NK-92 (cell line): ENCODE results near the gene SENP2.
A peak's percentile ranks its signal among the peaks of the same experiment; 100 is the strongest.
"Not testable (repeated sequence)": the region's sequence is repeated elsewhere in the genome, so short reads cannot be mapped to it uniquely, and the experiment has no call there.

Source experiments
- DNase-seq: peaks from one replicate; lab custom pipeline; 2025; ENCODE audit not compliant: unreplicated experiment; lab: John Stamatoyannopoulos, UW

The SENP2 gene

DNA sequence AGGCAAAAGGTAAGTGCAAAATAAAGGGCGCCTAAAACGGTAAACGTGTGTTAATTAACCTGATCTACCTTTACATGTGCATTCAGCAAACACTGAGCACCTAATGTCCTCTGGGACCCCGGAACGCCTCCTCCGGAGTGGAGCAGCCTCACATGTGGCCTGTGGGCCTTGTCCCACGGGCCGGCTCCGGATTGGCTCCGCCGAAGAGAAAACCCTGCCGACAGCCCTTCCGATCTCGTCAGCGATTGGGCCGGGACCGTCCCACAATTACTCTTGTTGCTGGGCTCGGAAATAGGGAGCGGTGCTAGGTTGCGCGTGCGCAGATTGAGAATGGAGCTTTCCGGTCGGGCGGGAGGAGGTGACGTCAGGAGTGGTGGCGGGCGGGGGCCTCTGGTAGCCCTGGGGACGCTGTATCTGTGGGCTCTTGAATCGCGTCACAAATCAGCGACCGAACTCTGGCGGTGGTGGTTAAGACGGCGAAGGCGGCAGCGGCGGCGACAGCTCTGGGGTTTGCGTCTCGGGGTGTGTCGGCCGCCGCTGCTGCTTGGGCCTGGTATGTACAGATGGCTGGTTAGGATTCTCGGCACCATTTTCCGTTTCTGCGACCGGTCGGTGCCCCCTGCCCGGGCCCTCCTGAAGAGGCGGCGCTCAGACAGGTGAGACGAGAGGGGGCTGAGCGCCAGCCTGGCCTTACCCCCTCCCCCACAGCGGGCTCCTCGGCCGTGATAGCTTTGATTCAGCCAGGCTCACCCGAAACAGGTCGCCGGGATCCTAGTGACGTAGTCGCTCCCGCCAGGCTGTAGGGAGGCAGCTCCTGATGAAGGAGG lies at the start of gene SENP2:
Gene SENP2 (plus strand): TSS at position 437 of the 827 bp plus-strand sequence. CDS start 119 bp downstream, at position 556.
- peak; percentile 98 for DNase-seq

DNA sequence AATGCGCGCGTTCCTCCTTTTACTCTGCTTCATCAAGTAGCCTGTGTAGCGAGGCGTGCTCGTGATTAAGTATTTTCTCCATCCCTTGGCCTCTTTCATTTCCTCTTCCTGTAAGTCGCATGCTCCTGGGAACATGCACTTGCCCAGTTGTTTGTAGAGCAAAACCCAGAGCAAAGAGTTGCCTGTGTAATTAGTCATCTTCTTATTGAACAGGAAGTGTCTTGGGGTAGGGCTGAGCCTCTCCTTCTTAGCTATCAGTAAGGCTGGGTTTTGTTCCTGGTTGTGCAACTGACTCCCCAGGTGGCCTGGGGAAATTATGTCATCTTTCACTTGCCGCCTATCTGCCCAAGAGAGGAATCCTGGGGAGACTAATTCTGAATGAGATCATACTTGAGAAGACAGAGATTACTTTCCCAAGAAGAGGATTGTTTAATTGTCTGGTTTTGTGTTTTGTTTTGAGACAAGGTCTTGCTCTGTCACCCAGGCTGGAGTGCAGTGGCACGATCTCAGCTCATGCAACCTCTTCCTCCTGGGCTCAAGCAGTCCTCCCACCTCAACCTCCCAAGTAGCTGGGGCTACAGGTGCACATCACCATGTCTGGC lies 48.6 kb upstream of the SENP2 start:
- no peak for DNase-seq

DNA sequence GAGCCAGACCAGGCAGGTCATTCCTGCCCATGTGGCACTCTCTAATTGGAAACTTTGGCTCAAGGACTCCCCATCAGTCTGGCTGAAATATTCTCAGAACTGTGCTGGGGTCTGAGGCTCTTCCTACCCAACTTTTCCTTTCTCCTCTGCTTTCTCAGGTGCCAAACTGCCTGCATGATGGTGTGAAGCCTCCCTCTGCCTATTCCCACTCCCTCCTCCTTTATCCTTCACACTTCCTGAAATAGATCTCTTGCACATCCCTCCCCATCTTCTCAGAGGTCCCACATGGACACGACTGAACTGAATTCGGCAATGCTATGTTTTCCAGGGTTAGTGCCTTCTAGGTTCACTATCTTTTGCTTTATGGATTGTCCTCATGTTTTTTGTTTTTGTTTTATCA lies 46.2 kb upstream of the SENP2 start:
- no peak for DNase-seq

DNA sequence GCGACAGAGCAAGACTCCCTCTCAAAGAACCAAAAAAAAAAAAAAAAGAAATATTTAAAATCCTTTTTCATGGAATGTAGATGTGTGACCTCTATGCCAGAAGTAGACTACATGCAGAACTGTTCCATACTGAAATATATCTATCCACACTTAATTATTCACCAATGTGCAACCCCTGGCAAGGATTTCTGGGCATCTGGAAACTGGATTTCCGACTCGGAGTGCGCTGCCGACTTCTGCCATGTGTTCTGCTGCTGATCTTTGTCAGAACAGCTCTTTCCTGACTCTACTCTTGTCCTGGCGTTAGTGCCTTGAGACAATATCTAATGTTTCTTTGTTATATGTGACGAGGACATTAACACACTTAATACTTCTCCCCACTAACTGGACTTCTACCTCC lies 45.4 kb upstream of the SENP2 start:
- DNase-seq = no peak

DNA sequence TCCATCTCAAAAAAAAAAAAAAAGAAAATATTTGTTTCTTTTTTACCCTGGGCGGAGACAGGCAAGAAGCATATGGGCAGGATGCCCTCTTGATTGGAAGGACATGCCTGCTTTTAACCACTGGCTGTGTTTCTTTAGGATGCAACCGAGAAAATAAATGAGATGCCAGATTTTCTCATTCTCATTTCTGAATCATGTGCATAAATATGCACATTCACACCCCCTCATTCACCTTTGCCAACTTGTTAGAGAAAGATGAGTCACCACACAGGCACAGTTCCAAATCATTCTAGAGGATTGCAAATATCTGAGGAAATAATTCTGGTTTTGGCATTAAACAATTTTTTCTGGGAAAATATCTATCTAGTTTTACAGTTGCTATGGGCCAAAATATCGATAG lies 37.0 kb upstream of the SENP2 start:
- no peak for DNase-seq

DNA sequence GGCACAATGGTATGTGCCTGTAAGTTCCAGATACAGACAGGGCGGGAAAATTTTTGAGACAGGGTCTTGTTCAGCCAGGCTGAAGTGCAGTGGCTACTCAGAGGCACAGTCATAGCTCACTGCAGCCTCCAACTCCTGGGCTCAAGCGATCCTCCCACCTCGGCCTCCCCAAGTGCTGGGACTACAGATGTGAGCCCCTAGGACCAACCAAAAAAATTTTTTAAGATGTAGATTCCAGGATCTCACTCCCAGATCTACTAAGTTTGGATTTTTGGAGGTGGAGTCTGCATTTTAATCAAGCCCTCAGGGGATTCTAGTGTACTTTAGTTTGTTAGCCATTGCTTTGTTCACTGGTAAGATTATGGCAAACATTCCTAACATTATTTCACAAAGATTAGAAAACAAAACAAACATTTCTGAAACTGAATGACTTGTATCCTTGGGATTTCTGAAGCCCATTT lies 36.4 kb upstream of the SENP2 start:
- no peak for DNase-seq

DNA sequence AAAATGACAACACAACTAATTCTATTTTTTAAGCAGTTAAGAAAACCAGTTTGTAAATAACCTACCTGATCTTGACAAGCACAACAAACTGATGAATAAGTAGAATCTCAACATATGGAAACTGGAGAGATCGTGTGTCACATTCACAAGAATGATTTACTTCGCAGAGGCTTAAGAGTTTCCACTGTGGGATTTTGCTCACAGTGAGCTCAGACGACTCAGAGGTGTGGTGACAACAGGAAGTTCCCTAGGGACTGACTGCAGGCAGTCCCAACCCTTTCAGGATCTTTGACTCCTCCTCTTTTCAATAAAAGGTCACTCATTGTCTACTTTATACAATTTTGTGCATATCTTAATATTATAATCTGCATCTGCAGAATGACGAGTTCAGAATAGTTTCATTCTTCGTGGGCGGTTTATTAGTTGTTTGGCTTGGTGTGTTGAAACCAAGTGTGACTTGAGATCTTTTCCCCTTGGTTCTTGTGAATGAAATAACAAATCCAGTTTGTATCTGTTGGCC lies 33.7 kb upstream of the SENP2 start, which contains the start of gene LIPH:
Gene LIPH (minus strand): TSS at position 231 of the 520 bp plus-strand sequence. CDS start 117 bp downstream, at position 114.
- DNase-seq = no peak

DNA sequence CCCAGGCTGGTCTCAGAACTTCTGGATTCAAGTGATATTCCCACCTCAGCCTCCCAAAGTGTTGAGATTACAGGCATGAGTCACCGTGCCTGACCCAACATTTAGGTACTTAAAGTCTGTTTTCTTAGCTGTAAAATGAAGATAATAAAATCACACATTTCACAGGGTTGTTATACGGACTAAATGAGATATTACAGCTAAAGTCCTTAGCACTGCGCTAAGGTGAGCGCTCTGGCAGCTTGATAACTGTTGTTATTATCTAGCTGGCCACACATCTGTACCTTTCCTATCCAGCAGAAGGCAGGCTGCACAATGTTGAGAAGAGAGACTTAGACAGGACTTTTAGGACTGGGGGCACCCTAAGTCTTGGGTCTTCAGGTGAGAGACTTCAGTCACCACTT lies 31.0 kb upstream of the SENP2 start:
- no peak for DNase-seq

DNA sequence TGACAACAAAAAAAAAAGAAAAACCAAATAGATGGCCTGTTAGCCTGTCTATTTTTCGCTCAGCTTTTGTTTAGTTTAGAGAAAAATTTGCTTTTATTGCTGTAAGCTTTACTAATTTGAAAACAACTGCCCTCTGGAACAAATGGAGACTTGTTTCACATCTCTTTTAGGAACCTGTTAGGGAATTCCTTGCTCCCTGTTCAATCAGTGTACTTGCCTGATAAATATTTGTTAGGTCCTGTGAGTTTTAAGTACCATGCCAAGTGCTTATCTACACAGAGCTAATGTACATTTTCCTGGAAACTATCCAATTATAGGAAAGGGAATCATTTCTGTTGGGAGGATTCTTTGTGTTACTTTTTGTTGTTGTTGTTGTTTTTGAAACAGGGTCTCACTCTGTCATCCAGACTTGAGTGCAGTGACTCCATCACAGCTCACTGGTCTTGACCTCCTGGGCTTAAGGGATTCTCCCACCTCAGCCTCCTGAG lies 30.2 kb upstream of the SENP2 start:
- no peak for DNase-seq

DNA sequence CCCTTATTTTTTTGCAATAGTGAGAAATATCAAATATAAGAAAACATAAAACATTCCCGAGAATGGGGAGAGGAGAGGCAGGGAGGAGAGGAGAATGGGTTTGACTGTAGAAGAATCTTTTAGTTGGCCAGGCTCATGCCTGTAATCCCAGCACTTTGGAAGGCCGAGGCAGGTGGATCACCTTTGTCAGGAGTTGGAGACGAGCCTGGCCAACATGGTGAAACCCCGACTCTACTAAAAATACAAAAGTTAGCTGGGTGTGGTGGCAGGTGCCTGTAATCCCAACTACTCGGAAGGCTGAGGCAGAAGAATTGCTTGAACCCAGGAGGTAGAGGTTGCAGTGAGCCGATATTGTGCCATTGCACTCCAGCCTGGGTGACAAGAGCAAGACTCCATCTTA lies 29.5 kb upstream of the SENP2 start:
- not testable (repeated sequence) for DNase-seq

DNA sequence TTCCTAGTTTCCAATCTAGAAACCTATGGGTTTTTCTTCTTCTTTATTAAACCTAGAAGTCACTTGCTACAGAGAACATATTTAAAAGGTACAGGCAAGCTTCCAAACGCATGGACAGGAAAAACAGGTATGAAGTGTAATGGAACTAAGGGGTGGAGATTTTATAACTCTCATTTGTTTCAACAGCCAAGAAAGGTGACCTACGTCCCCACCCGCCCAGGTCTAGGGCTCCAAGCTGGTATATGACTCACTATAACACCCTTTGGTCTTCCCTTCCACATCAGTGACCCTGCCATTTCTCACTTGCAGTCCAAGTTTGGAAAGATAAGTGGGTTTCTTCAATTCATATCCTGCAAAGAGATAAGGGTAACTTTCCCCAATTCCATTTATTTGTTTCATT lies 27.7 kb upstream of the SENP2 start:
- DNase-seq = no peak

DNA sequence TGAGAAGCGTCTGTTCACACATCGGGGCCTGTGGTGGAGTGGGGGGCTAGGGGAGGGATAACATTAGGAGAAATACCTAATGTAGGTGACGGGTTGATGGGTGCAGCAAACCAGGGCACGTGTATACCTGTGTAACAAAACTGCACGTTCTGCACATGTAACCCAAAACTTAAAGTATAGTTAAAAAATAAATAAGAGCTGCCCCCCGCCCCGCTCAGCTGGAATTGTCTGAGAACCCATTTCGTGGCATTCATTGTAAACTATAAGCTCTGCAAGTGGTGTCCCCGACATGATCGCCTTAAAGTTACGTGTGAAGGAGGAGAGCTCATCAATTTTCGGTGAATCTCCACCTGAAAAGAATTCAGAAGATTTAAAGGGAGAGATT lies 26.4 kb upstream of the SENP2 start:
- DNase-seq = no peak

DNA sequence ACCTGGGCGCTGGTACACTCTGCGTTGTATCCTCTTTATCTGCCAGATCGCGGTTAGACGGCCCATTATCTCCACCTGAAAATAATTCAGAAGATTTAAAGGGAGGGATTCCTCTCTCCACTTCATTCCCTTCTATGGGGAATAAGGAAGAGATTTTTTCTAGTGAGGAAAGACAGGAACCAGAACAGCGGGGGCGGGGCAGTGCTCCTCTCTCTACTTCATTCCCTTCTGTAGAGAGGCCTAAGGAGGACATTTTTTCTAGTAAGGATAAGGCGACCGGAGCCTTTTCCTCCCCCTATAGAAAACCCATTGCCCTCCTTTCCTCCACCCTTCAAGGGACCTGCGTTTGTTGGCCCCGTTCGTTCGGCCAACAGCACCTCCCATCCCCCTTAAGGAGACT lies 25.4 kb upstream of the SENP2 start:
- DNase-seq = no peak

DNA sequence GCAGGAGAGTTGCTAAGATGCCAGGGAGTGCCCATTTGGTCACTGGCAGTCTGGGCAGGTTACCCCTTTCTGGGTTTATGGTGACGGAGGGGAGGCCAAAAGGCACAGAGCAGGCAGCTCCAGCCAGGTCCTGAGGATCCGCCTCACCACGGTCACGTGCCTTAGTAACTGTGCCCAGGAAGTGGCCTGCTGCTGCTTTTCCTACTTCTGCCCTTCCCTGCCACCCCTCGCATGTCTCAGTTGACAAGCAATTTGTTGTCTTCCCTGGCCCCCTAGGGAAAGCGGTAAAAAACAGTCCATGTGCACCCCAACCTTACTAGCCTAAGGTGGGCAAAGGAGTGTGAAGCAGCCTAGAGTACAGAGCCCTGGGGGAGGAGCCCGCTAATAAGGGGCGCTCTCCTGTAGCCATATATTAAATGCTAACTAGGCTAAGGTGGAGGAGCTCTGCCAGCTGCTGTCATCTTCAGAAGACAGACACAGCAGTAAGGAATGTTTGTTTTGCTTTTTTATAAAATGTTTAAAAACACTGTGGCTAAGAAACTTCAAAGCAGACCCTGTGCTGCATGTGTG lies 24.6 kb upstream of the SENP2 start:
- no peak for DNase-seq

DNA sequence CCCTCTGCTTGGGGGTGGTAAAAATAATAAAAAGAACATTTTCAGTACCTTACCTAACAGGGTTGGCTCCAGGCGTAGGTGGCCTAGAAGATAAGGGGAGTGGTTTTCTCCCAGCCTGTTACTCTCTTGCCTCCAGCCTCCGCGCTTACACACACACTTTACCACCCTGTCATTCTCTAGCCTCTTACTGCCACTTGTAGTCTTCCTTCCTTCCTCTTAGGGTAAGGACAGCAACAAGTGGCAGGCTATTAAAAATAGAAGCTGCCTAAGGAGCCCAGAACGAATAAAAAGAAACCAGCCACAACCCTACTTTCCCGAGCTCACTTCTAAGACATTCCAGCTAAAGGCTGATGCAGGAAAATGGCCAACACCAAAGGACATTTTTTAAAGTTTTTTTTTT lies 24.1 kb upstream of the SENP2 start:
- DNase-seq = no peak

DNA sequence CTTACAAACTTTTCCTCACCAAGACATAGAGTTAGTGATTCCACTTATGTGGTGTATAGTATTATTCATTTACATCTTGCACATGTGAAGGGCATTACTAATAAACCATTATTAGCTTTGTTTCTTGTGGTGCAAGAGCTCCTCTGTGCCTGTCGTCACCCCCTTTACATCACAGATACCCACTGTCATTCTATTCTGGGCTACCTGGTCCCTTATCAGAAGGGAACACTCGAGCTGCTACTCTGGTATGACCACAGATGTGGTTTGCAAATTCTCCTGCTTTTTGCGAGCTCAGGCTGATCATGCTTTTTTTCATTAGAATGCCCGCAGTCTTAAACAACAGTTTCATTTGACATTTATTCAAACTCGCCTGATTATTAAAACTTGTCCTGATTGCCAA lies 13.9 kb upstream of the SENP2 start:
- DNase-seq = no peak

DNA sequence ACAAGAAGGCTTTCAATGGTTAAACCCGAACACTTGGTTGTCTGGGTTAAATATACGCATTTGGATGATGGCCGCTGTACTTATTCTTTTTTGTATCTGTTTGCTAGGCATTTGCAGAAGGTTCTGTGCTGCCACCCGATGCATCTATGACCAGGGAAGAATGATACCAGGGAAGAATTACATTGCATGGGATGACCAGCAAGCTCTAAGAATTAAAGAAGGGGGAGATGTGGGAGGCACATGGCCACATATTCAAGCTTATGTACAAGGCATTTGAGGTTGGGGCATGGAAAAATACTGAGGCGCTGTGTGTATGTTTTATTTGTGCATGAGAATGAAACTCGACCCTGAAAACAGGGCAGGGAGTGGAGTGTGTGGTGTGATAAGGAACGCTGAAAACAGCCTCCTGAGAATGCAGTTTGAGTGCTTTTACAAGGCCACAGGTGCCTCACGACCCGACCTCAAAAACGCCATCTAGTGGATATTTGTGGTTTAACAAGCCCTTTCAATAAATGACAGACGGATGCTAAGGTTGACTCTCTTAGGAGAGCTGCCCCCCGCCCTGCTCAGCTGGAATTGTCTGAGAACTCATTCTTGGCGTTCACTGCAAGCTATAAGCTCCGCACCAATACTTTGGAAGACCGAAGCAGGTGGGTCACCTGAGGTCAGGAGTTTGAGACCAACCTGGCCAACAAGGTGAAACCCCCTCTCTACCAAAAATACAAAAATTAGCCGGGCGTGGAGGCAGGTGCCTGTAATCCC lies 10.8 kb upstream of the SENP2 start:
- DNase-seq = not testable (repeated sequence)

DNA sequence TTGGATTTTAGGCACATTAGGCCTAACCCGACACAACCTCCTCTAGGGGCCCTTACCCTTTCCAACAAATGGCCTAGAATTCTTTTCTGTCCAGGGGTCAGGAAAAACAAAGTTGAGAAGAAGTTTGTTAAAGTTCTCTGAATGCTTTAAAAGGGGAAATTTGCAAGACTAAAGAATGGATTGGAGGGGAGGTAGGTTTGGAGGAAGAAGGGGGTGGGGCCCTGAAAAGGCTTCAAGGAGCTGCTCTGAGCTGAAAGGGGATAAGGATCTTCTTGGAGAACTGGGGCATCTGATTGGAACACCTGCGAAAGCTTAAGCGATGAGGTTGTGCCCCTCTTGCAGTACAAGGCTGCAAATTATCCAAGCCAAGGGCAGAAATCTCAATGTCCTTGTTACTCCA lies 3.9 kb upstream of the SENP2 start:
- DNase-seq = no peak

DNA sequence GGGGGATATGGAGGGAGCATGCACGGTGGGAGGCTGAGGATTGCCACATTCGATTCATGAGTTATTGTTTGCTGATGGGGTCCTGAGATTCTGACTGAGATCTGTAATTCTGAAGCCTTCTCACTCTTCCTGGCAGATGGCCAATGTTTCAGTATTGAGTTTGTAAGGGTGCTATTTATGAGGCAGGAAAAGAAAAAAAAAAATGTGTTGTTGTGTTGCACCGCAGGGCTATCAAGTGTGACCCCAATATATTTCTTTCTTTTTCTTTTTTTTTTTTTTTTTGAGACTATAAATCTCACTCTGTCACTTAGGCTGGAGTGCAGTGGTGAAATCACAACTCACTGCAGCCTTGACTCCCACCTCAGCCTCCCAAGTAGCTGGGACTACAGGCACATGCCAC lies 3.2 kb upstream of the SENP2 start:
- no peak for DNase-seq

DNA sequence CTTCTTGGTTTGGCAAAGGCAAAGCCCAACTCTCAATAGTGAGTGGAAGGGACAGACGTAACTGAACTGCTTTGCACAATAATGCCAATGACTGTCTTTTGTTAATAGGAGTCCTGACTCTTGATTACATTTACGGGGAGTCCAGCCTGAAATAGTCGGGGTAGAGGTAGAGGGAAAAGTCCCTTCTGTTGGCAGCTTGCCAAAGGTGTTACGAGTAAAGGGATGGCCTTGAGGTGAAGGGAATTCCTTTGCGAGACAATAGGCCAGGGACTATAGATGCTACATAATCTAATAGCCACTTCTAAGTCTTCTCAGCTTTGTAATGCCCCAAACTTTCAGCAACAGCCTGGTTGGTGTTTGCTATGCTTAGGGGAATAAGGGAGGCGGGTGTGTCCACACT lies 2.2 kb upstream of the SENP2 start:
- DNase-seq = no peak

DNA sequence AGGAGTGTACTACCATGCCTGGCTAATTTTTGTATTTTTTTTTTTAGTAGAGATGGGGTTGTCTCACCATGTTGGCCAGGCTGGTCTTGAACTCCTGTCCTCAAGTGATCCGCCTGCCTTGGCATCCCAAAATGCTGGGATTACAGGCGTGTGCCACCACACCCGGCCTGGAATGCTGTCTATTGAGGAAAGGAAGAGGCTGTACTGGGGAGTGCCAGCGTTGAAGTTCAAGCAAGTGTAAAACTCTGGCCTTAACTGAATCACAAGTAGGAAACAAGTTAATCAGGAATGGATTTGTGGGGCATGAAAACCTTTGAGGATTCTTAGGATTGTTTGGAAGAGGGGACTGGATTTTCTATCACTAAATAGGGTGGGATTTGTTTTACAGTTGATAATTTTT lies 1.4 kb upstream of the SENP2 start:
- DNase-seq = no peak
